GM21367 (cell line): ENCODE results near the gene SLC6A1.

Experiments
- ATAC-seq: cut with Tn5 transposase; IDR thresholded peaks from one replicate; pipeline ENCODE4 v1.9.1; 2021; ENCODE audit not compliant: unreplicated experiment

SLC6A1 gene

DNA sequence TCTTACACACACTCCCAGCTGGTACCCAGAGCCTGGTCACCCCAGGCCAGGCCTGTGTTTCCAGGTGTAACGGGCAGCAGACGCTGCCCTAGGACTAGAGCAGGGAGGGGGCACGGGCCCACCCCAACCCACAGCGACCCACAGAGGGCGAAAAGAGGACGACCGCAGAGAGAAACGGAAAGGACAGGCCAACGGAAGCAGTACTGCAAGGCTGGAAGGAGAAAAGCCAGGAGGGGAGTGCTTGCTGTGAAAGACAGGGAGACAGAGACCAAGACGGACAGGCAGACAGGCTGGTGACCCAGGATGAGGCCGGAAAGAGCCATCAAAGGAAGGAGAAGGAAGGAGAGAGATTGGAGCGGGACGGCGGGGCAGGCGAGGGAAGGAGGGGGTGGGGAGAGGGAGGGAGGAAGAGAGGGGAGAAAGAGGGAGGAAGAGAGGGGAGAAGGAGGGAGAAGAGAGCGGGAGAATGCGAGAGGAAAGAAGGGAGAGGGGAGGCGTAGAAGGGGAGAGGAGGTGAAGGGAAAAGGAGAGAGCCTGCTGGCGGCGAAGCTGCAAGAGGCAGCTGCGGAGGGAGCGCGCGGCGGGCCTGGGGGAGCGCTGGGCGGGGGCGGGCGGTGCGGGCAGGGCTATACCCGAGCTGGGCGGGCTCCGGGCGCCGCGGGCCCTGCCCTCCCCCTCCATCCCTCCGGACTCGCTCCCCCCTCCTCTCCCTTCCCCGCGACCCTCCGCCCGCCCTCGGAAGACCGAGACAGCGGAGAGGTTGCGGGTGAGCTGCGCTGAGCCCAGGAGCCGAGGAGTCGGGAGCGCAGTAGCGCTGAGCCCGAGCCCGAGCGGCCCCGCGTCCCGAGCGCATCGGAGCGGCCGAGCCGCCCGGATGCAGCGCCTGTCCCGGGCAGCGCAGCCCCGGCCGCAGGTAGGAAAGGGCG is at the start of gene SLC6A1:
Gene SLC6A1 (plus strand): TSS at position 732 of the 926 bp plus-strand sequence. CDS start 24,464 bp downstream, outside the sequence.
- no peak for ATAC-seq

DNA sequence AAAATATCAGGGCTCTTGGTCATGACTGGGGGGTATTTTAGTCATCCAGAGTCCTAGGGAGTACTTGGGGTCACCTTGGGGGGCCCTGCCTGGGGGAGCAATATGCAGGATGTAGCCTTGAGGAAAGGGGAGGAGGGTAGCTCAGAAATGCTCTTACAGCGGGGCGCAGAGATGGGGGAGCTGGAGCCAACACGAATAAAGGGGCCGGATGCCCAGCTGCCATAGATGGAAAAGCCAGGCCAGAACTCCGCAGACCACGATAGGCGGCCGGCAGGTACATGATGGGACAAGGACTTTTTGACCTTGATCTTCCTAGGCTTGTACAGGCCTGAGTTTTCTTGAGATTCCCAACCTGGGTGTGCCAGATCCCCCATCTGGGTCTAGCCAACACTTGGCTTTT is 47.7 kb upstream of the SLC6A1 start:
- ATAC-seq, result no peak

DNA sequence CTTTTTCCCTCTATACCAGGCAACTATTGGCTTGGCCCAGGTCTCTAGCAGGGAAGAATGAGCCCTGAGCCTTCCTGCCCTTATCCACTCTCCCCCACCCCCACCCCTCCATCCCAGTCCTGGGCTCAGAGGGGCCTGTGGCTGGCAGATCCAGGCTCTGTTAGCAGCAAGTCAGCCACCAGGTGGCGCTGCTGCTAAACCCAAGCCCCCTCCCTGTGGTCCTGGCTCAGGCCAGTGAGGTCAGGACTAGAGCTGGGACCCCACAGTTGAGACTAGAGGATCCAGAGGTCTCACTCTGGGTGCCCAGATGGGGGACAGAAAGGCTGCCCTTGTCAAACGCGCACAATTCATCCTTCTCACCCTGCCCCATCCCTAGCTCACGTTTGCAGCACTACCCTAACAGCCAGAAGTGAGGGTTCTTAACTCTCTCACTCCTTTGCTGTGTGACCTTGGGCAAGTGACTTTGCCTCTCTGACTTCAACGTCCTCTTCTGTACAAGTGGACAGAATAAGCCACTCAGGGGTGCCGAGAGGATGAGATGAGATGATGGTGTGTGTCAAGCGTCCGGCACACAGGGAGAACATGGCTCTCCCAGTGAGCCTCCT is 46.8 kb upstream of the SLC6A1 start:
- peak; percentile 51 for ATAC-seq

DNA sequence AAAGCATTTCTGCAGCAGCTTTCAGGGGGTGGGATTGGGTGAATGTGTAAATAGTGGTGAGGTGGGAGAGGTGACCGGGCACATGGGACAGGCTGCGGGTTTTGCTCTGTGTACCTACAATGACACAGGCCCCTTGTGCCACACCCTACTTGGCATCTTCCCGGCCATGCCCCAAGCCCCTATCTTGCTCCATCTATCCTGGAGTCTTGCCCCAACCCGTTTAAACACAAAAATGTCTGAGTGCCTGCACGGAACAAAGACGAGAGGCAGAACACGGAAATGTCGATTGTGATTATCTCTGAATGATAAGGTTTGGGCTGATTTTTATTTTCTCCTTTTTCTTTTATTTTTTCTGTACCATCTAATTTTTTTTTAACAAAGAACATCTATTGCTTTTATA is 46.0 kb upstream of the SLC6A1 start:
- no peak for ATAC-seq

DNA sequence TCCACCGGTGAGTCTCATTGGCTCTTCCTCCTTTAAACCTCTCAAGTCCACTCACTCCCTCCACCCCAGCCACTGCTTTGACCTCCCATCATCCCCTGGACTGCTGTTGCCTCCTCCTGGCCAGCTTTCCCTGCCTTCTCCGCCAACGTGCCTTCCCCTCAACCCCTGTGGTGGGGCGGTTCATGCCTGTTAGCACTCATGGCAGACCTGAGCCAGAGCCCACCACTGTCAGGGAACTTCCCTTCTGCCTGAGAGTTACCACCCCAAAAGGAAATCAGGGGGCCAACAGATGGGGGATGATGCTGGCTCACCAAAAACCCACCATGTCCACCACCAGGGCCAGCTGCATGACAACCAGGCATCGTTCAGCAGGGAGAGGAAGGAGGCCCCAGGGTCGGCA is 44.2 kb upstream of the SLC6A1 start:
- no peak for ATAC-seq

DNA sequence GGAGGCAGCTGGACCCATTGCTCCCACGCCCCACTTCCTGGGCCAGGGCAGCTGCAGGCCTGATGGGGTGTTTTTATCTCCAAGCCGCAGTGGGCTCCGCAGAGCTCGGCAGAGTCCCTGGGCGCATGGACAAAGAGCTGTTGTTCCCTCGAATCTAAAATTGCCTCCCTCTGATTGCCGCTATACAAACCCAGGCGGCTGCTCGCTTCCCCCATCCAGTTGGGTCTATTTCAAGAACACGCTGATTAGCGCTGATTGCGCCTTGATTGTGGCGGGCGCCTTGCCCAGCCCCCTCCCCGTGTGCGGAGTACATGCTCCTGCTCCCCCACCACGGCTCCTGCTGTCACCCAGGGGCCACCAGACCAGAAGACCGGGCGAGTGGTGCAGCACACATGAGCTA is 43.4 kb upstream of the SLC6A1 start:
- ATAC-seq, result no peak

DNA sequence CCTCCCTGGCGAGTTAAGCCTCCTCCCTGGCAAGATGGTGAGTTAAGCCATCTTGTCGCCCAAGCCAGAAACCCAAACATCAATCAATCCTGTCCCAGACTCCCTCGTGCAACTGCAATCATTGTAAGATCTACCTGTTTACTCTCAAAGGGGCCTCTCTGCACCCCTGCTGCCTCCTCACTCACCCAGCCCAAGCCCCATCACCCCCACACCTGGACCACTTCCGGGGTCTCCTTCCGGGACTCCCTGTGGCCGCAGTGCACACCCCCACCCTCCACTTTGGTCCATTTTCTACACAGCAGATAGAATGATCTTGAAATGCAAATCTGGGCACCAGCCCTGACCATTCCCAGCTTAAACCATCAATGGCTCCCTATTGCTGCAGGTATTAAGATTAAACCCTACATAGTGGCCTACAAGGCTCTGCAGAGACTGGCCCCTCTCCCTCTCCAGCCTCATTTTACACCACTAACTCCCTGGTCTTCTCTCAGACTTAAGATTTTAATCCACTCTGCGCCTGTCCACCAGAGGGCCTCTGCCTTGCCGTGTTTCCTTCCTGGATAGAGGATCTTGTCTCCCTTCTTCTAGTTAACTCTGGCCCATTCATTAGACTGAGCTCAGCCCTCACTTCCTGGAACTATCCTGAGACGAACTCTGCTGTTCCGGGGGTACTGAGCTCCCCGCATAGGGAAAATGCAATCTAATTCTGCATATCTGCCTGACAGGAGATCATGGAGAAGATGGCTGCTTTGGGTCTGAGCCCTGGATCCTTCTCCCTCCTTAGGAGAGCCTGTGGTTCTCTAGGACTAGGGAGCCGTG is 41.9 kb upstream of the SLC6A1 start:
- no peak for ATAC-seq

DNA sequence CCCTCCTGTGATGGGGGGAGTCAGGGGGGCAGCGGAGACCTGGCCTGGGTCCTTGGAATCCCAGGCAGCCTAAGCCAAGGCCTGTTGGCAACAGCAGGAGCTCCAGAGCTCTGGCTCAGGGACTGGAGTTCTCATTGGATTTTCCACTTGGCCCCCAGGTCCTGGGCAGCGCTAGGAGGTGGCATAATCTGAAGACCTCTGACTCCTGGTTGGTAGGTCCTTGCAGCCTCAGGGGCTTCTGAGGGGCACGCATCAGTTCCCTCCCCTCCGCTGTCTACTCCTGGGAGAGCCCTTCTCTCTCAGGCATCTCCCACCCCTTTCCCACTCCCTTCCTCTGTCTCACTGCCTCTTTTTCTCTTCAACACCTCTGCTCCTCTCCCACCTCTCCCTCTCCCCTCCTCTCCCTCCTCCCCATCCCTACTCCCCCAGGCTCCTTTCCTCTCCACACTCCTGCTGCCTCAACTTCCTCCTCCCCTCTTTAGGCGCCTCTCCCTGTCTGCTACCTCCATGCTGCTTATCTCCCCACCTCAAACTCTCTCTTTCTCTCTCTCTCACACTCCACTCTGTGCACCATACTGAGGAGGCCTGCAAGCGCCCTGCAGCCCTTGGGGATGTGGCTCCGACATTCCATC is 41.1 kb upstream of the SLC6A1 start:
- no peak for ATAC-seq

DNA sequence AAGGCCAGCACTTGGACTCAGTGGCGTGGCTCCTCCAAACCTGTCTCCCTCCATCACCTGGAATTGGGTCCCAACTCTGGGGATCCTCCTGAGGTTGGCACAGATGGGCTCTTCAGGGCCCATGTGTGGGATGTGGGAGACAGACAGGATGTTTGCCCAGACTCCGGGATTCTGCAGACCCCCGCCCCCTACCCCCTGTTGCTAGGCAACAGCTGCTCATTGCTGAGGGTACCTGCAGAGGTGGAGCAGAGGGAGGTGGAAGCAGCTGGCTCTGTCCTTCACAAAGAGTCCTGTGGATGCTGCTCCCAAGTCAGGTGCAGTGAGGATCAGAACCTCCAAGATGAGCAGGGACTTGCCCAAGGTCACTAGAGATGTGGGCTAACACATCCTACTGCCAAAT is 40.0 kb upstream of the SLC6A1 start:
- no peak for ATAC-seq

DNA sequence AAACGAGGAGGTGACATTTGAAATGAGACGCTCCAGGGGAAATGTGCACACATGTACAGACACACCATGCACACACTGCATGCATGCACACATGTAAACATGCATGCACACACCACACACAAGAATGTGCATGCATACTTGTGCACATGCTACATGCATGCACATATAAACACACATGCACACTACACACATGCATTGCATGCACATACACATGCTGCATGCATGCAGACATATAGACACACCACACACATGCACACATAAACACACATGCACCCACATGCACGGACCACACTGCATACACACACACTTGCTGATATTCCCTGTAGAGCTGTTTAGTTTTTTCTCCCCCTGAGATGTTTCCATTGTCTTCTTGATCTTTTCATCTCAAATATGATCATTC is 37.8 kb upstream of the SLC6A1 start:
- no peak for ATAC-seq

DNA sequence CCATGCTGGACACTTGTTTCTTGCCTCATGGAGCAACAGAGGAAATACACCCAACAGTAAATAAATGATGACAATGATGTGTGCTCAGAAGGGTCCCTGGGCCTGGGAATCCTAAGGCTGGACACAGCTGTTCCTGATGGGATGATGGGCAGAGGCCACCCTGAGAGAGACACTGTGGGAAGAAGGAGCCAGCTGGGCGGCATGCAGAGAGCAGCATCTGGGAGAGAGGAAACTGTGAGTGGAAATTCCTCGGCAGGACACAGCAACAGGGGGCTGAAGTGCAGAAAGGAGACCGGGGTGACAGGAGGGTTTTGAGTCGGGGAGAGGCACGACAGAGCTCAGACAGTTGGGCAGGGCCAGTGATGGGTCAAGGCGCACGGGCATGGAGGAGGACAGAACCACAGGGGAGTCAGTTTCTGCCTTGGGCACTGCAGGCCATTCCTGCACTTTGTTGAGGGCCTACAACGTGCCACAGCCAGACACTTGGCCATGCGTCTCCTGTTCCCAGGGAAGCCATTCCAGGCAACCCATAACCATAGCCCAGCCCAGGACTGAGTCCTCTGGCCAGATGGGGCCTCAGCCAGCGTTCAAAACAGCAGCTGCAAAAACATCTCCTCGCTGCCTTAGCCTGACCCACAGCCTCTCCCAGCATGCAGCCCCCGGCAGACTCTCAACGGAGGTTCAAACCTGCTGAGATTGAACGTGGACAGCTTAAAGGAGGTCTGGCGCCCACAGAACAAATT is 36.7 kb upstream of the SLC6A1 start:
- no peak for ATAC-seq

DNA sequence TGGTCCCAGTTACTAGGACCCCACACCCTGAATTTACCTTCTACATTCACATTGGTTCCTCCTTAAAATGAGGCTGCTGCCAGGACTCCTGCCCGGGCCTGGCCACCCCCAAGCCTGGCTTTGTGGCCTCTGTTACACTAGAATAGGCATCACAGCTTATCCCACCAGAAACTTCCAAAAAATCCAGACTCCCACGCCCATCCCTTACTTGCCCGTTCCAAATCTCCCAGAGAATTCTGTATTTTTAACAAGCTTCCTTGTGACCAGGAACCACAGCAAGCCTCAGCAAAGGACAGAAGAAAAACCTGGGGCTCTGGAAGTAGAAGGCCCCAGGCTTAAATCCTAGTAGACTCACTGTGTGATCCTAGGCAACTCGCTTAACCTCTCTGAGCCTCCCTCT is 36.0 kb upstream of the SLC6A1 start:
- no peak for ATAC-seq

DNA sequence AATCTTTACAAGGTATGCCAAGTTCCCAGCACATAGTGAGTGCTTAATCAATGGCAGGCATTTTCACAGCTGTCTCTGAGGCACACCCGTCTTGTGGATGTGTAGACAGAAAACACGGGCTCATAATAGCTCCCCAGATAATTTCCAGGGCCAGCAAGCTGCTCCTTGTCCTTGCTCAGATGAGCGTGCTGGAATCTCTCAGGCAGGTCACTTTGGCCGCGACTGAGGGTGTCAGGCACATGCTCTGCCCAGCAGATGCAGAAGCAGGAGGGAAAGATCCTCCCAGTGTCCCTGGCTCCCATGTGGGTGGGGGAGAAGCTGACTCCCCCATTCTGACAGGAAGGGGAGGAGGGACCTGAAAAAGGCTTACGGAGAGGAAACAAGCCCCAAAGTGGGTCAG is 35.6 kb upstream of the SLC6A1 start:
- no peak for ATAC-seq

DNA sequence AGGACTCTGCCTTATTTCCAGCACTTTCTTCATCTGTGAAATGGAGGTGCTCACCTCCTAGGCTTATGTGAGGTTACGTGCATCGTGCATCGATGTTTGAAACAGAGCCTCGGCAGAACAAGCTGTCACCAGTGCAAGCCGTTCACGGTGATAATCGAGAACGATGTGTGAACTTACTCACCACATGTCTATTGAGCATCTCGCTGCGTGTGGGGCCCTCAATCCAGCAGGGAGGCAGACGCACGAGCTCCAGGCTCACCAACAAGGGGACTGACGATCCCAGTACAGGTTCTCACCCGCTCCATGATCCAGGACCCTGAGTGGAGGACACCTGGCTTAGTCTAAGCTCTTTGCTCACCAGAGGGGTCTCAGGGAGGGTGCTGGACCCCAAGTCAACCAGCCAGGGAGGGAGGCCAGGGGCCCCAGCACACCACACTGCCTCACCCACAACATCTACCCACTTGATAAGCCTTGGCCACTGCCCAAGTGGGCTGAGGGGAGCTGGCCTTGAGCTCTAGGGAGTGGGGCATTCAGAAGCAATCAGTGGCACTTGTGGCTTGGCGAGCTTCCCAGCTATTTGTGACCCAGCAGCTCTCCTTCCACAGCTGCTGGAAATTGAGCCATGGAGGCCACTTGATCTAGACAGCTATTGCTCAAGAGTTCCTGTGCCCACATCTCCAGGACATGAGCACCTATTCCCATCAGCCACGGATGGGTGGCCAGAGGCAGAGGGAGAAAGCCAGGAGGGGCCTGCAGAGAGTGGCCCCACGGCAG is 34.4 kb upstream of the SLC6A1 start:
- no peak for ATAC-seq

DNA sequence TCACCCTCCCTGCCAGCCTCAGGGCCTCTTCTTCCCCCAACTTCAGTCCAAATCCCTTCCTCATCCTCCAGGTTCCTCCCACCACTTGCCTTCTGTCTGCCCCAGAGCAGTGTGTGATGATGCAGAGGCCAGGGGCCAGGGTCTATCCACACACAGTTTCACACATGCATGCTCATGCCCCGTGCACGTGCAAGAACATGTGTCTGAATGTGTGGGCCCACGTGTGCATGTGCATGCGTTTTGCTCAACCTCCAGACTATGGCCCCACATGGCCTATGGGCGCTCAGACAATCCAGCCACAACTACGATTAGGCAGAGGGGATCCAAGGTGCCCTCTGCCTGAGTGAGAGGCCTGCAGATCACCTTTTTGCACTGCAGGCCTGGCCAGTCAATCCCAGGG is 32.3 kb upstream of the SLC6A1 start:
- no peak for ATAC-seq

DNA sequence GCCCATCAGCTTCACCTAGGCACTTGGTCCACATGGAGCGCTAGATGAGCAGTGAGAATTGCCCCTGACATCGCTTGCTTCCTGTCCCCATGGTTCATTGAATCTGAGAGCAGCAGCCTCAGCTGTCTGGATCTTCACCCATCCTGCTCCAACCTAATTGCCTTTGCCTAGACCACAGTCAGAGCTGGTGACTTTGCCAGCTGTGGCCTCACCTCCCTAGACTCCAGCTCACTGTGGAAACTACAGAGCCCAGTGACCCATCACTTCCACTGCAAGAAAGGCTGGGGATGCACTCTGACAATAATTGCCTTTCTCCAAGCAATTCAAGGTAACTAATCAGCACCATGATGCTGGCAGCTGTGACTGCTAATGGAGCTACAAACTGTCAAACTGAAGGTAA is 30.6 kb upstream of the SLC6A1 start:
- no peak for ATAC-seq

DNA sequence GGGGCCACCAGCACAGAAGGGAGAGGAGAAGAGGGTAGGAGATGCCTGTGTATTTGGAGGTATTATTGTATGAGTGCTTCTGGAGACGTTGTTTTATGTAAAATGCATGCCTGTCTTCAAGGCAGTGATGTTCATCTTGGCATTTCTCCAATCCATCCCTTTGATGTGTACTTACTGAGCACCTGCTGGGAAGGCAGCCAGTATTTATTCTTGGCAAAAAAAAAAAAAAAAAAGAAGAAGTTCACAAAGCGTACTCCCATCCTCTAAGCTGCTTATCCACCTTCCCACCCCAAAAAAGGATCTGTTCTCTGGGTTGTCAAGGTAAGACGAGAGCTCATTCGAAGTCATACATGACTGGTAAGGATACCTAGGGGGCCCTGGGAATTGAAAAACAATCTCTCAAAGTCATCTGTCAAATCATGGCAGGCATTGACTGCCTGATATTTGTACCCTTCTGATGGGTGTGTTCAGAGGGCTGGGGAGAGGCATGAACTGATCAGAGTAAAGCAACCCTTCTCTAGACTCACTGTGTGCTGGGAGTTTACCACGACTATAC is 30.0 kb upstream of the SLC6A1 start:
- ATAC-seq, result no peak

DNA sequence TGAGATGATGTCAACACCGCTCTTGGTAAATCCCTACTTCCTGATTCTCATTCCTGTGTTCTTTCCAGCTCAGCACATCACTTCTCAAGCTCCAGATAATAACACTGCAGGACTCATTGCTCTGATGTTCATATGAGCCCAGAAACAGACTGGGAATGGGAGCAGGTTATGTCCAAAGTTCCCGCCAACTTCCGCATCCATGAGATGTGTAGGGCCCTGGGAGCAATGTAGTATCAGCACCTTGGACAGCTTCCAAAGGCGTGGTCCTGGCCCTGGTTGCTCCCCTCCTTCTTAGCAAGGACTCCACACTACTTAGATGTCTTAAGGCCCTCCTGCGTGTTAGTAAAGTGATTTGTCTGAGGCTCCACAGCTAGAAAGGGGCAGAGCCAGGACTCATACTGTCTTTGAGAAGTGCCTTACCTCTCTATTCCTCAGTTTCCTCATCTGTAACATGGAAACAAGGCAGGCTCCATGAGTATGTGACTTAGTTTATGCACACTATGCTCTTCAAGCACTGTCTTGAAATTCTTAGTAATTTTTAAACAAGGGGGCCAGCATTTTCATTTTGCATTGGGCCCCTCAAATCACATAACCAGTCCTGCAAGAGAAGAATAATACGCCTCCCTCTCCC is 27.9 kb upstream of the SLC6A1 start:
- ATAC-seq, result no peak

DNA sequence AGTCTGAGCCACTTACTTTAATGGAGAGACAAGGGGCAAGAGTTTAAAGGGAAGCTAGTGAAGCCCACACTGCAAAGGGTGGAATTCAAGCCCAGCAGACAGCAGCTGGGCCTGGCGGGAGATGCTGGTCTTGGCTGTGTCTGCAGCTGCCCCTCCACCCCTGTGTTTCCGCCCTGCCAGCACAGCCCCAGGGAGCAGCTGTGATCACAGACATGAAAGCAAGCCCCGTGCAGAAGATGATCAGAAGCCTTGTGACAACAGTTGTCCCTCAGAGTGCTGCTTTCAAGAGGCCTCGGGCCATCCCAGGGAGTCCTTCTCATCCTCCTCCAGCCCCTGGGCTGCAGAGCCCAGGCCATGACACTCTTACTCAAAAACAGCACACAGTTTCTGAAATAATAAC is 24.1 kb upstream of the SLC6A1 start:
- no peak for ATAC-seq
